Measurements from ENCODE around the gene F10. TPM values are rescaled to one million over a fixed set of nuclear protein-coding genes. Genes with fewer than 3 reads are reported as not detected.

F10 gene
- polyA plus RNA-seq, 1 of the 3 experiments (the other 2 are of a cell fraction): 12.5 TPM

GRCh38 chr13:113129480-113129879, 6.9 kb downstream of the F10 start:
- TF ChIP-seq TAF1 (IDR thresholded peaks at IDR 0.05; ENCODE audit: borderline replicate concordance, low read depth, low read length) (no peak), RAD21 (IDR thresholded peaks at IDR 0.05; ENCODE audit: low read length) (no peak), USF1 (IDR thresholded peaks at IDR 0.05; ENCODE audit: borderline replicate concordance, low read depth) (no peak), TEAD4 (IDR thresholded peaks at IDR 0.05; ENCODE audit: borderline replicate concordance, insufficient read depth) (no peak), SIN3A (IDR thresholded peaks at IDR 0.05; ENCODE audit: borderline replicate concordance, low read depth, low read length) (no peak), RXRA (IDR thresholded peaks at IDR 0.05; ENCODE audit: borderline replicate concordance, low read depth) (no peak), RCOR1 (IDR thresholded peaks at IDR 0.05; ENCODE audit: low read length) (no peak), MAX (IDR thresholded peaks at IDR 0.05; ENCODE audit: low read depth) (no peak), FOXJ3 (CRISPR knock-in tag; IDR thresholded peaks at IDR 0.05) (no peak), FOXM1 (IDR thresholded peaks at IDR 0.05; ENCODE audit: low read depth) (no peak), NFIC (IDR thresholded peaks at IDR 0.05; ENCODE audit: borderline replicate concordance) (no peak)
- no peaks in the 10 kb centered on the region for H3F3A ChIP-seq (replicated peaks; ENCODE audit: insufficient read depth)
- no peak overlapping the region for H3K9ac ChIP-seq
- H3K27ac ChIP-seq (ENCODE audit: low read depth in 2 of 2, low read length in 1 of 2): no peak overlapping the region
- ChIA-PET POLR2A (no interaction called here), CTCF (no interaction called here)
- no peaks in the 10 kb centered on the region for H3K9me2 ChIP-seq
- H3K4me2 ChIP-seq: no peak overlapping the region
- WGBS (ENCODE audit: low lambda C conversion rate): 89% methylated on average over 27 of the region's 27 CpGs
- no peak overlapping the region for H3K4me3 ChIP-seq (ENCODE audit: low read depth in 2 of 2, low read length in 1 of 2)
- no peaks in the 10 kb centered on the region for H3K9me3 ChIP-seq
- no peaks in the 10 kb centered on the region for H4K20me1 ChIP-seq (ENCODE audit: insufficient read depth)
- no peaks in the 10 kb centered on the region for H3K36me3 ChIP-seq (replicated peaks in 1 of 2; ENCODE audit: control insufficient read depth in 1 of 2, insufficient read depth in 2 of 2, low read length in 1 of 2)
- H3K79me2 ChIP-seq (ENCODE audit: insufficient read depth): no peaks in the 10 kb centered on the region
- H3K4me1 ChIP-seq (ENCODE audit: control insufficient read depth in 1 of 2, insufficient read depth in 2 of 2, low read depth in 1 of 2, low read length in 1 of 2): no peaks in the 10 kb centered on the region
- no peak for DNase-seq
- H2AFZ ChIP-seq (ENCODE audit: low read depth): no peak overlapping the region
- H3K27me3 ChIP-seq (ENCODE audit: insufficient read depth): no peaks in the 10 kb centered on the region

GRCh38 chr13:113129921-113130750, 7.5 kb downstream of the F10 start:
- no peak for TF ChIP-seq TAF1 (IDR thresholded peaks at IDR 0.05; ENCODE audit: borderline replicate concordance, low read depth, low read length)
- TF ChIP-seq JUND (IDR thresholded peaks at IDR 0.05): no peak
- TF ChIP-seq GABPA (IDR thresholded peaks at IDR 0.05; ENCODE audit: low read depth): no peak
- no peak for TF ChIP-seq RAD21 (IDR thresholded peaks at IDR 0.05; ENCODE audit: low read length)
- TF ChIP-seq POLR2AphosphoS5 (IDR thresholded peaks at IDR 0.05; ENCODE audit: low read depth, low read length): no peak
- no peak for TF ChIP-seq CTCF (IDR thresholded peaks at IDR 0.05)
- TF ChIP-seq RFX5 (IDR thresholded peaks at IDR 0.05; ENCODE audit: low read length): no peak
- no peak for TF ChIP-seq REST (IDR thresholded peaks at IDR 0.05; ENCODE audit: low read depth, low read length)
- TF ChIP-seq FOXM1 (IDR thresholded peaks at IDR 0.05; ENCODE audit: low read depth): no peak
- no peak for TF ChIP-seq YY1 (IDR thresholded peaks at IDR 0.05; ENCODE audit: low read depth)
- no peak for TF ChIP-seq RCOR1 (IDR thresholded peaks at IDR 0.05; ENCODE audit: low read length)
- no peak for TF ChIP-seq TCF12 (IDR thresholded peaks at IDR 0.05)
- no peak for TF ChIP-seq PBX3 (IDR thresholded peaks at IDR 0.05)
- WGBS (ENCODE audit: low lambda C conversion rate): 94% methylated on average over 40 of the region's 60 CpGs

More at GRCh38 chr13:113129921-113130750, 7.5 kb downstream of the F10 start:
- H3F3A ChIP-seq (replicated peaks; ENCODE audit: insufficient read depth): no peaks in the 10 kb centered on the region
- no peaks in the 10 kb centered on the region for H3K79me2 ChIP-seq (ENCODE audit: insufficient read depth)
- H2AFZ ChIP-seq (ENCODE audit: low read depth): no peak overlapping the region
- no peak overlapping the region for H3K27ac ChIP-seq (ENCODE audit: low read depth in 2 of 2, low read length in 1 of 2)
- H3K9me2 ChIP-seq: no peaks in the 10 kb centered on the region
- no peak overlapping the region for H3K4me3 ChIP-seq (ENCODE audit: low read depth in 2 of 2, low read length in 1 of 2)
- no peaks in the 10 kb centered on the region for H3K9me3 ChIP-seq
- no peaks in the 10 kb centered on the region for H3K36me3 ChIP-seq (replicated peaks in 1 of 2; ENCODE audit: control insufficient read depth in 1 of 2, insufficient read depth in 2 of 2, low read length in 1 of 2)
- H3K9ac ChIP-seq: no peak overlapping the region
- ChIA-PET CTCF (no interaction called here), POLR2A (interaction anchor here (0.6 kb wide), 1 partner anchor 25 kb away, joined by 3 read pairs; no protein-coding TSS in a partner anchor)
- H3K4me1 ChIP-seq (ENCODE audit: control insufficient read depth in 1 of 2, insufficient read depth in 2 of 2, low read depth in 1 of 2, low read length in 1 of 2): no peaks in the 10 kb centered on the region
- no peaks in the 10 kb centered on the region for H3K27me3 ChIP-seq (ENCODE audit: insufficient read depth)
- no peak for DNase-seq
- H4K20me1 ChIP-seq (ENCODE audit: insufficient read depth): no peaks in the 10 kb centered on the region
- no peak overlapping the region for H3K4me2 ChIP-seq
